Measurements from ENCODE around the gene IGSF21.
"Not testable (repeated sequence)": the region's sequence is repeated elsewhere in the genome, so short reads cannot be mapped to it uniquely, and the experiment has no call there.

The IGSF21 gene

DNA sequence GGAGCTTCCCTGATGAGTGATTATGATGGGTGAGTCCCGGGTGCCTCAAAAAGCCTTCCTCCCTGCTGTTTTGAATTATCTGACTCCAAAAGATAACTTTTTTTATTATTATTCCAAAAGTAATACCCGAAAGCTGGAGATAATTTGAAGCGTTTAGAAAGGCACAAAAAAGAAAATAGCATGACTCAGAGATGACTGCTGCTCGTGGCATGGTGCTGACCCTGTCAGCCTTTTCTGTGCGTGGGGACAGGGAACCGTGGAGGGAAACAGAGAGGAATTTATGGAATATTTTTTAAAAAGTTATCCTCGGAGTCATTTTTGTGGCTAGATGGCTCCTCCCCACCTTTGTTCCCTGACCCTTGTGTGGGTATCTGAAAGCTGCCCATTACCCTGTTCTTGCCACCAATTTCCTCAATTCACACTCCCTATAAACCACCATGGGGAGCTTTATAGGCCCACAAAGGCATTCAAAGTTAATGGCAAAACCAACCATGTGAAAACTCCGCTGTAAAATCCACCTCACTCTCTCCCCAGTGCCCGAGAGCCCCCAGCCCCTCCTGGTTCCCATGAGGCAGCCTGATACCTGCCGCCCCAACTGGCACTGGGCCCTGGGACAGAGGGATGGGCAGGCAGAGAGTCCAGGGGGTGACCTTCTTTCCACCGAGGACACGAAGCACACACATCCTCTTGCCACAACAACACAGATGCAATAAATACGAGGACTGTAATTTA is 37.5 kb downstream of the IGSF21 start:
- no peak for DNase-seq (ENCODE audit: low read depth, low spot score)

DNA sequence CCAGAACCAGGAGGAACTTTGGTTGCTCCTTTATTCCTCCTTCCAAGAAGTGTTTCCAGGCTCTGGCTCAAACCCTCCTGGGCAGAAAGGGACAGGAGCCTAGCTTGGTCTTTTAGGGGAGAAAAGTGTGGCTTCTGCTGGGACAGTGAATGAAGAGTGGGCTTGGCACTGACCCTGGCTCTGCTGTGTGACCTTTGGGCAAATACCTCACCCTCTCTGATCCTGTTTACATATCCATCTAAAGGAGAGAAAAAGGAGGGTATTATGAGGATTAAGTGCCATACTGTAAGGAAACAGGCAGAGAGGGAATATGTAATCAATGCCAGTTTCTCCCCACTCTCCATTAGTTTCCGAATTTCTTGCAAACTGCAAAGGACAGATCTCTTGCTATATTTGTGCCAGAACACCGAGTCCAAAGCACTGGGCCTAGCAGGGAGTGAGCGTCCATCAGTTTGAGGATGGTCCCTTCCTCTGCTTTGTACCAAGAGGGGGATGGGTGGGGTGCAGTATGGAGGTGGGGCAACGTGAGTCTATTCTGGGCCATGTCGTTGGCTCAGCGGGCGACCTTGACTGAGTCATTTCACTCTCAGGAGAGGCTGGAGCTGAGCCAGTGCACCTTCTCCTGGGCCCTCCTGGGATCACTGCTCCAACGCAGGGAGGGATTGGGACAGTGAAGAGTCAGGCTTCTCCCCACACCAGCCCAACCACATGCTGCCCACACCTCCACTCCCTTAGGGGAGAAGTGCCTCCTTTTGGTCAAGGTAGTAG is 38.4 kb downstream of the IGSF21 start:
- DNase-seq (ENCODE audit: low read depth, low spot score), result no peak

DNA sequence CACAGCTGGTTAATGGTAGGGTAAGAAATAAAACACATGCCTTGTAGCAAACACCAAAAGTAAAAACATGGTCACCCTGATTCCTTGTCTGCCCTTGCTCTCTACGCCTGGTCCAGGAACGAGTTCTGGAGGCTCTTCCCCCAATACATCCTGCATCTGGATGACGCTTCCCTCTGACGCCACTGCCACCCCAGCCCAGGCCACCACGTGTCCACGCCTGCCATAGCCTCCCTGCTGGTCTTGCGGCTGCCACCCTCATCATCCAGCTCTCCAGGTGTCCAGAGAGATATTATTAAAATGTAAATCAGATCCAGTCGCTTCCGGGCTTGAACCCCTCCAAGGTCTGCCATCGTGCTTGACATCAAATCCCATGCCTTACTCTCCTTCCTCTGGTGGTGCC is 39.3 kb downstream of the IGSF21 start:
- no peak for DNase-seq (ENCODE audit: low read depth, low spot score)

DNA sequence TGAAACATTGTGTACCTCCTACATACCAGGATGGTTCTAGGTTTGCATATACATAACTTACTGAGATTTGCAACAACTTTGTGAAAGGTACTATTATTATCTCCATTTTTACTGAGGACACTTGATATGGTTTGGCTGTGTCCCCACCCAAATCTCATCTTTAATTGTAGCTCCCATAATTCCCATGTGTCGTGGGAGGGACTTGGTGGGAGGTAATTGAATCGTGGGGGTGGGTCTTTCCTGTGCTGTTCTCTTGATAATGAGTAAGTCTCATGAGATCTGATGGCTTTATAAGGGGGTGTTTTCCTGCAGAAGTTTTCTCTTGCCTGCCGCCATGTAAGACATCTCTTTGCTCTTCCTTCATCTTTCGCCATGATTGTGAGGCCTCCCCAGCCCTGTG is 40.1 kb downstream of the IGSF21 start:
- no peak for DNase-seq (ENCODE audit: low read depth, low spot score)

DNA sequence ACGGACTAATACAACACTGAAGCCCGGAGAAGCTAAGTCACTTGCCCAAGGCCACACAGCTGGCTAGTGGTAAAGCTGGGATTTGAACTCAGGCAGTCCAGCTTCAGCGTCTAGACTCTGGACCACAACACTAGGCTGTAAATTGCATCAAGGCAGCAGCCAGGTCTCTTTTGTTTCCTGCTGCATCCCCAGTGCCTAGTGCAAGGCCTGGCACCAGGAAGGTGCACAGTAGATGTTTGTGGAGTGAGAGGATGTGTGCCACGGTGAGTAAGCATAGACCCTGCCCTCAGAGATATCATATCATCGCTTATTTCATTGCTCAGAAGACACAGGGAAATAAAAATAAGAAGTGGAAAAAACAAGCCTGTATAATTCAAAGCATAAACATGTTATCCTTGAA is 40.9 kb downstream of the IGSF21 start:
- DNase-seq (ENCODE audit: low read depth, low spot score), result no peak

DNA sequence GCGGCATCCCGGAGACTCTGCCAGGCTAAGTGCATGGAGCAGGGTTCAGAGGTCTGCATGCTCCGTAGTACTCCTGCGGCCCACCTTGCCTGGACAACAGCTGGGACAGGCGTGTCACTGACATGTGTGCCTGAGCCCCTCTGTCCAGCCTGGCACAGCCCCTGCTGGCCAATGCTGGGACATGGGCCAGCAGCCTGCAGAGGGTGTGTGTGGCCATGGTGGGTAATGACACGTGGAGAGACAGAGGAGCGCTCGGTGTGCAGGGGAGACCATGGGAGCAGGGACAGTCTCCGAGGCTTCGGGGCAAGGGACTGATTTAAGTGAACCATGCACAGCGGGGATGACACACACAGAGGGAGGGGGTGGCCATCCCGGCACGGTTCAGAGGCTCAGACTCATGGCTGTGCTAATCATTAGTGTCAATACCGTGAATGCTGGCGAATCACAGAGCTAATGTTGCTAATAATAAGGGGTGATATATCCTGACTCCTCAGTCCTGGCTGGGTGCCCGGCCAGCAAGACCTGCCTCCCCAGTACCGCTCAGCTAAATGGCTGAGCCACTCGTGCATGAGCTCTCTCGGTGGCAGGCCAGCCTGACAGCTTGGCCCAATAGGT is 41.5 kb downstream of the IGSF21 start:
- no peak for DNase-seq (ENCODE audit: low read depth, low spot score)

DNA sequence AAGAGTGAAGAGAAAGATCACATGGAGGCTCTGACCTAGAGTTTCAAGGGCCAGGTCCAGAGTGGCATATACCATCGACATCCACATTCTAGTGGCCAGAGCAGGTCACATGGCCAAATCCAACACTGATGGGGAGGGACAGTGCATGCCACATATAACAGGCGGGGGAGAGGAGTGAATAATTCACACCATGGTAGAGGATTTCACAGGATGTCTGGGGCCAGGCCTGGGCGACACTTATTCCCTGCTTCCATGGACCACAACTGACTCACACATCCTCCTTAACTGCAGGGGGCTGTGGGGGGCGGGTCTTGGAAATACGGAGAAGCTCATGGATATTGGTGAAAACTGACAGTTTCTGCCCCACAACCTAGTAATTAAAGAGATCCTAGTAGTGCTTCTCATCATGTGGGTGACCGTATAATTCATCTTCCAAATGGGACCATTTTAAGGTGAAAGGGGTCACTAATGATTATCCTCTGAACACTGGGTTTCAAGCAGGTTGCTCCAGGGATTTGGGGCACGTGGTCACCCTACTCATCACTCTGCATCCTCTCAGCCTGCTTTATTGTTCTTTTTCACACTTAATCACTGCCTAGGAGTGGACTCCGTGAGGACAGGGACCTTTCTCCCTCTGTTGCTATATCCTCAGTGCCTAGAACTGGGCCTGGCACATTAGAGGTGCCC is 44.0 kb downstream of the IGSF21 start:
- no peak for DNase-seq (ENCODE audit: low read depth, low spot score)

DNA sequence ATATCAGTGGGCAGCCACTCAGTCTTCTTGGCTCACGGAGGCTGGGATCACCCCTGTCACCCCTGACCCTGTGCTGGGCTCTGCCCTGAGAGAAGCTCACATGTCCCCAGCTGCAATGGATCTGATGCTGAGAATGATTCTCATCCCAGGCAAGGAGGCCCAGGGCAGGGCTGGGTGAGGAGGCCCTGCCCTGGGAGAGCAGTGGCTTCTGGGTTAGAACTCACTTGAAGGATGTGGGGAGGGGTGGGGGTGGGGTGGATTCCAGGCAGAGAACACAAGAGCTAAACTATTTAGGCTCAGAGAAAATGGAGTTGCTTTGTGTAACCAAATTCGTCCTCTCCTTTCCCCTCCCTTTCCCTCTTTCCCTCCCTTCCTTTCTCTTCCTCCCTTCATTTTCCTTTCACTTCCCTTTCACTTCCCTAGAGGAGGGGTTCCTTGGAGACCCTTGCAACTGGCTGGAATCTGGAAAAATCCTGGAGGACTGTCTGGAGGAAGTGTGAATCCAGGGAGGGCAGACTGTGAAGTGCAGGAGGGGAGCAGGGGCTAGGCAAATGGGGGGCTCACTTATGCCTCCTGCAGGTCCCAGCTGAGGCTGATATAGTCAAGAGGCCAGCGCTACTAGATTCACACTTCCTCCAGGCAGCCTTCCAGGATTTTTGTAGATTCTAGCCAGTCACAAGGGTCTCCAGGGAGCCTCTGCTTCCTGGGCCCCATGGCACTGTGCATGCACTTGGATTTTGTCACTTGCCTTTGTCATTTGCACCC is 47.0 kb downstream of the IGSF21 start:
- DNase-seq (ENCODE audit: low read depth, low spot score), result no peak

DNA sequence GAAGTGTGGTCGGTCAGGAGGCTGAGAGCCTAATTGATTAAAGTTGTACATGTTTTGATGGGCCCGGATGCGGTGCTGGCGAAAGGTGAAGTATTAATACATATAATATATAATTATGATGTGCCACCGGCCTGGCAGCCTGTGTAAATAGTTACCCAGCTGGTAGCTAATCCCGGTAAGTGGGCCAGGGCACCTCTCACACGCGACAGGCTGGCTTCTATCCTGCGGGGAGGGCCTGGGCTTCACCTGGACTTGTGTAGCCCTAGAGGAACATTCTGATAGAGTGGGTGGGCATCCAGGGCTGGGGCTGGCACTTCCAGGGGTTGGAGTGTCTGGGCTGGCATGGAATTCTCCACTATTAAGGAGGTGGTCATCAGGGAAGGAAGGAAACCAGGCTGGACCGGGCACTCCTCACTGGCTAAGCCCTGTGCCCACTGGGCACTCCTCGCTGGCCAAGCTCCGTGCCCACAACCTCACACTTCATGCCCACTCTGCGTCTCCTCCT is 48.3 kb downstream of the IGSF21 start:
- no peak for DNase-seq (ENCODE audit: low read depth, low spot score)

DNA sequence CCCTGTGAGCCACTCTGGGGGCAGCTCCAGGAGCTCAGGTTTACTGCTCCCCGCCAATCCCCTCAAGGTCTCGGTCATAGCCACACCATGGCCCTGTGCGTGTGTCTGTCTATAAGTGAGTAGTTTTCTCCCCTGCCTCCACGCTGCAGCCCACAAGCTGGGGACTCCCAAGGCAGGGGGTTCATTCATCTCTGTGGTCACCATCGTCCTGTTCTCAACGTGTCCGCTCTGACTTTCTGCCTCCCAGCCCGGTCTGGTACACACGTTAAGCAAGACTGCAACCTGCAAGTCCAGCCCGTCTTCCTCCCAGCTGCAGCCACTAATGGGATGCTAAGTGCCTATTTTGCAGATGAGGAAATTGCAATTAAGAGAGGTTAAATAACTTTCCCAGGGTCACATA is 49.8 kb downstream of the IGSF21 start:
- DNase-seq (ENCODE audit: low read depth, low spot score), result no peak

DNA sequence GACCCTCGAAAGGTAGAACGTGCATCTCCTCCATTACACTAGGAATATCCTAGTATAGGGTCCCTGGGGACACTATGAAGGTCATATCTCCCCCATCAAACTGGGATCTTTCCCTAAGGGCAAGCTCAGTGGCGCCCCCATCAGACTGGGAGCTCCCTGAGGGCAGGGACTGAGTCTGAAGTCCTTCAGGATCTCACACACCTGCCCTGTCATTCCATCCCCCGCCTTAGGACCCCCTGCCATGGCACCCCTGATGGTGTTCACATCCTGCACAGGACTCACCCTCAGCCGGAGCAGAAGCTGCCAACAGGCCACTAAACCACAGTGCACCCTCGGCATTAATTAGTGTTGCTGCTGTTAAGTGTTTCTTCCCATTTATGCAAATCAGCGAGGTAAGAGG is 50.4 kb downstream of the IGSF21 start:
- DNase-seq (ENCODE audit: low read depth, low spot score), result no peak

DNA sequence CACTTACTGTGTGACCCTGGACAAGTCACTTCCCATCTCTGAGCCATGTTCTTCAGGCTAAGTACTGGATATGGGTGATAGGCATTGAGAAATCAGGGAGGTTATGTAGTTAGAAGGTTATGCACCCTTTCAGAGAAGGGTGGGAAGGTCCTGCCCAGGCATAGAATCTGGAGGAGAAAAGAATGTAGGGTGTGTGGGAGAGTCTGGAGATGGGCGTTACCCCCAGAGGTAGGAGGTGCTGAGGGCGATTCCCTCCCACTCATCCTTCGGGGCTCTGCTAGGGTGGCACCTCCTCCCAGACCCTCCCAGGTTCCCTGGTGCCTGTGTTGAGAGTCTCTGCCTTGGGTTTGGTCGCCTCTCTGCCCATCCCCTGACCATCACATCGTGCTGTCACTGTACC is 51.1 kb downstream of the IGSF21 start:
- DNase-seq (ENCODE audit: low read depth, low spot score), result no peak

DNA sequence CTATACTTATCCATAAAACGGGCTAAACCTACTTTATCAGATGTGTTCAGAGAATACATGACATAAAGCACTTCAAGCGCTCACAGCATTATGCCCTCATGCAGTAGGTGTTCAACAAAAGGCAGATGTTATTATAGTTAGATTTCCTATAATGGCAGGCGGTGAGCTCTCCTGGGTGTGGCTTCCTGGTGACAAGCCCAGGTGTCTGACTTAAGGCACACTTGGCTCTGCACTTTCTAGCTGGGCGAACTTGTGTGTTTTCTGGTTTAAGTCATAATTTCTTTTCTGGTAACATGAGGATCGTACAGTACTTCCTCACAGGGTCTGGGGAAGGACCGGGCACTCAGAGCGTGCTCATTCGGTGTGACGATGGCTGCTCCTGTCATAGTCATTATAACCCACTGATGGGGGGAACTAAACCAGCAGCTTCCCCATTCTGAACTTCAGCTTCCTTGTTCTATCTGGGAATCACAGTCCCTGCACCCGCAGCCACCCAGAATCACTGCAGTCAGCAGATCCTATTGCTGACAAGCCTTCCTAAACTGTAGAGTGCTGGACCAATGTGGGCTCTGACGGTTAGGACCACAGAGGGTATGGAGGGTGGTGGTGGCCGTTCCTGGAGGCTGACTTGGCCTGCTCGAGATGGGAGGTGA is 52.8 kb downstream of the IGSF21 start:
- no peak for DNase-seq (ENCODE audit: low read depth, low spot score)

DNA sequence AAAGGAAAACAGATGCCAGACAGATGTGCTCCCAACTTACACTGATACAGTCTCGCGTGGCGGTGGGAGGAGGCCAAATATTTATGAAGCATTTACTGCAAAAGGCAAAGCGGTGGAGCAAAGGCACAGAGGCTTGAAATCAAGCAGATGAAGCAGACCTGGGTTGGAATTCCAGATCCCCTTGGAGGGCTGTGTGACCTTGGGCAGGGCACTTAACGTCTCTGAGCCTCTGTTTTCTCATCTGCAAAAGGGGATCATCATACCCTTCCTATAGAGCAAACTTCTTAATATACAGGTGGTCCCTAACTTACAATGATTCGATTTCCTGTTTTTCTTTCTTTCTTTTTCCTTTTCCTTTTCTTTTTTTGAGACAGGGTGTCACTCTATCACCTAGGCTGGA is 54.1 kb downstream of the IGSF21 start:
- no peak for DNase-seq (ENCODE audit: low read depth, low spot score)

DNA sequence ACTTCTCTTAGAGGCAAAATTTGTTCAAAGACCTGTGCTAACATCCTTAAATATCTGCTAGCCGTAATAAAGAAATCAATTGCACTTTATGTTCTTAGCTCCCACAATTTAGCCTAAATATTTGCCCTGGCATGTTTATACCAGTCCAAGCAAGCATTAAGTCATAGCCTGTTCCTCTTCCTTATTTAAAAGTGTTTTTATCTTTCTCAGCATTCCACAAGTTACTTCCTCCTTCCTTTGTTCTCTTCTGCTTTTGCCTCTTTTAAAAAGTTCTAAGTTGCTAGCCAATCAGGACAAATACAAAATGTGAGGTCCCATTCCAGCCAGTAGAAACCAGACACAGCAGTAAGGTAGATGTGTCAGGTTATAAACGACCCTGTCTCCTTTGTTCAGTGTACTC is 58.0 kb downstream of the IGSF21 start:
- not testable (repeated sequence) for DNase-seq (ENCODE audit: low read depth, low spot score)

DNA sequence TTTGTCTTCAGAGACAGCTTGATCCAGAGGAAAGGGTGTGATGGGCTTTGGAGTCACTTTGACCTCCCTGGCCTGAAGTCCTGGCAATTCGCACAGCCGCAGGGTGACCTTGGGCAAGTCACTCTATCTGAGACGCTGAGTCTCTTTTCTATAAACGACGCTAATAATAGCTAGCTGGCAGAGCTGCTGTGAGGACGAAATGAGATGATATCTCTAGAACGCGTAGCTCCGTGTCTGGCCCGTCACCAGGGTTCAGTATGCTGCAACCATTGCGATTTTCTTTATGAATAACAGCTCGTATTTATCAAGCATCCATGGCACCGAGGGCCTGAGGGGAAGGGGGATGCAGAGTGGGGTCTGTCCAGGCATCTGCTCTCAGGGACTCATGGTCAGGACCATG is 58.7 kb downstream of the IGSF21 start:
- DNase-seq (ENCODE audit: low read depth, low spot score), result no peak

DNA sequence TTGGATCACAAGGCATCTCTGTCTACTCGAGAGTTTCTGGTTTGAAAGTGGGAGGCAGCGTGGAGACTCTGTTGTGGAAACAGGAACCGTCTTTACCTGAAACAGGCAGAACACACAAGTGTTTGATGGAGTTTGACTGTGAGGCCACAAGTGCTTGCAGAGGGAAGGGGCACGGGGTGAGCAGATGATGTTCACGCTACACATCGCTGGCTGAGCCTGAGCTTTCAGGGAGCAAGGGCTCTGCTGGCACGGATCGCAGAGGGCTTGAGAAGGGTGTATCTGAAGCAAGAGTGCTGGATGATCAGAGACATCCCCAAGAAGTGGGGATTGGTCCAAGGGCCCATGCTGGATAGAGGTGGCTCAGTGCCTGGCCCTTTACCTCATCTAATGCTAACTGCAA is 59.3 kb downstream of the IGSF21 start:
- DNase-seq (ENCODE audit: low read depth, low spot score), result no peak

DNA sequence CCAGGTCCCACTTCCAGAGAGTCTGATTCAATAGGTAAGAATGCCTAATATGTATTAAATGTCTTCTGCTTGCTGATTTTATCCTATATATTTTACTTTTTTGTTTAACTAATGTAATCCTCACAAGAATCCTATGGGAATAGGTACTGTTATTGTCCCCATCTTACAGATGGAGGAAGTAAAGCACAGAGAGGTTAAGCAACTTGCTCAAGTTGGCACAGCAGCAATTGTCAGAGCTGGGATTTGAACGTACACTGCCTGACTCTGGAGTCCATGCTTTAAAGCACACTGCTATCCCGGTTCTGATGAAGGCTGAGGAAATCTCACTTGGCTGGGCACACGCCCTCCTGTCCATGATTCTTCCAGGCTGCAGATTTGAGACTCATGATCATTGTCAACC is 62.8 kb downstream of the IGSF21 start:
- DNase-seq (ENCODE audit: low read depth, low spot score), result no peak

DNA sequence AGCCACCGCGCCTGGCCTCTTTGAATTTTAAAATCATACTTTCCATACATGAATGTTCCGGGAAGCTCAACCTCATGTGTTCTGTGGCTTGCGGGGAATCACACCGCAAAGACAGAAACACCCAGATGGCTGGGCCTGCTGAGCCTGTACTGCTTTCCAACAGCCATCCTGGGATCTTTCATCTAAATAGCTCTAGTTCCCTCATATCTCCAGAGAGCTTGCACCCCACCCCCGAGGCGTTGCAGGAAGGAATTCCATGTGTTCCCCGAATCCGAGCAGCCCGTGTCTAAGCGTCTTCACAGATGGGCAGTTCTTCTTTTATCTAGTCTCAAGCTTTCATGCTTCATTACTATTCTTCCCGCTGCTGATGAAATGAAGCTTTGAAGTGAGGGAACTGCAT is 66.4 kb downstream of the IGSF21 start:
- no peak for DNase-seq (ENCODE audit: low read depth, low spot score)

DNA sequence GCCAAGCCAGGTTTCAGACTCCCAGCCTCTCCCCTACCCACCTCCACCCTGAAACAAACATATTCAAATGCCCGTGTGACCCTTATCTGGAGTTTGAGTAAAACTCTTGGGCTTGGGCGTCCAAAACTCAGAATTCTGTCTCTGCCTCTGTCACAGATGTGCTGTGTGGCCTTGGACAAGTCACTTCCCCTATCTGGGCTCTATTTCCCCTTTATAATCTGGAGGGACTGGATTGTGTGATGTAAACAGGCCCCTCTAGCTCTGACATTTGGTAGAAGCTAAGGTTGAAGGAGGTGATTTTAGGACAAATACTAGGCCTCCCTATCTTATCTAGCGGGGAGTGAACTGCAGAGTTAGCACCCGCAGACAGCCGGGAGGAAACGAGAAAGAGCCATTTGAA is 67.5 kb downstream of the IGSF21 start:
- no peak for DNase-seq (ENCODE audit: low read depth, low spot score)
